GM15510 (cell line): Measurements from ENCODE around the gene KRTAP1-1.
"Not testable (repeated sequence)": the region's sequence is repeated elsewhere in the genome, so short reads cannot be mapped to it uniquely, and the experiment has no call there.

ENCODE experiments used
- POLR2A ChIP-seq: IDR thresholded peaks from 3 replicates; pipeline ENCODE4 v1.6.1; 2011; ENCODE audit warnings: borderline replicate concordance; ENCODE audit not compliant: insufficient read length; ENCODE audit errors: extremely low read depth

The KRTAP1-1 gene

DNA sequence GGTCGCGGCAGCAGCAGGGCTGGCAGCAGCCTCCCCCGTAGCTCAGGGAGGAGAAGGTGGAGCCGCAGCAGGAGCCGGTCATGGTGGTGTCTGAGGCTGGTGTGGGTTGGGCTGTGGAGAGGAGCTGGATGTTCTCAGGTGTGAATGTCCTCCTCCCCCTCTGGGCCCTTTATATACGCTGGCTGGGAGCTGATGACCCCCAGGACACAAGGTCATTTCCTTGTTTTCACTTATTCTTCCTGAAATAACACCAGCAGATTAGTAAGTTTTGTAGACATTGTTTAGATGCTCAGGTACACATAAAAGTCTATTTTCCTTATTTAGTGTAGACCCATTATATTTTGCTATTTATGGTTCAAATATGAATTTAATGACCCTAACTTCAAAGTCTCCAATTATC lies 13.9 kb upstream of the KRTAP1-1 start, which contains the start of gene KRTAP2-2:
Gene KRTAP2-2, minus strand, starts transcription at position 101 of the 400 bp plus-strand sequence. Its CDS starts 19 bp downstream, at position 82.
- TF ChIP-seq POLR2A, result not testable (repeated sequence)

DNA sequence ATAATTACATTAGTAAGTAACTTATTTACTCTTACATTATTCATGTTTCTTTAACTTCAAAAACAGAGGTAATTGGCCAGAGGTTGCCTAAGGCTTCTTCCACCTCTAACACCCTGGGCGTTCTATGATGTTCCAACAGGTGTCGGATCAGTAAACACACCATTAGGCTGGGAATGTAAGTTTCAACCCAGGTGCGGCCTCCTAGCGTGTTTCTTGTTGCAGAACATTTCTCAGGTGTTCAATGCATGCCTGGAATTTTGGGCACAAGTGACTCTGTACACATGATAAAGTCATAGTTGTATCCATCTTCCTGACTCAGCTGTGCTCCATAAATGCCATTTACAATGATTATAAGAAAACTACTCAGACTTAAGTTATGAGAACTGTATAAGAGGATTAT lies 12.8 kb upstream of the KRTAP1-1 start:
- TF ChIP-seq POLR2A, result no peak

DNA sequence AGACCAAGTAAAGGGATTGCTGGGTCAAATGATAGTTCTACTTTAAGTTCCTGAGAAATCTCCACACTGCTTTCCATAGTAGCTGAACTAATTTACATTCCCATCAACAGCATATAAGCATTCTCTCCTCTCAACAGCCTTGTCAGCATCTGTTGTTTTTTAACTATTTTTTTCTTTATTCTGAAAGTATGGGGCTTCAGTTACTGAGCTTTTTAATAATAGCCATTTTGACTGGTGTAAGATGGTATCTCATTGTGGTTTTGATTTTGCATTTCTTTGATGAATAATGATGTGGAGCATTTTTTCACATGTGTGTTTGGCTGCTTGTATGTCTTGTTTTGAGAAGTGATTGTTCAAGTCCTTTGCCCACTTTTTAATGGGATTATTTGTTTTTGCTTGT lies 11.3 kb upstream of the KRTAP1-1 start:
- TF ChIP-seq POLR2A, result no peak

DNA sequence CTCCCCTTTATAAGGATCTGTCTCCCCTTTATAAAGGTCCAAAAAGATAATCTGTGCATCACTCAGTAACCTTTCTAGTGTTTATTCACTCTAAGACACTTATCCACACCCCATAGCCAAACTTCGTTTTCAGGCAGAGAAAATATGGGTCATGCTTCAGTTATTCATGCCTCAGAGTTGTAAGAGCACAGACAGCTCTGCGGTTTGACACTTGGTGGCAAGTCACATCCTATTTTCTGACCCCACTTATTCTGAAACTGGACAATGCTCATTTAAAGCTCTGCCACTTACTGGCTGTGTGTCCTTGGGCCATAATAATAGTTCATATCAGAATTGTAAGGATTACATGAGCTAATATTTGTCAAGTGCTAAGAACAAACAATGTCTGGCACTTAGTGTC lies 7.9 kb upstream of the KRTAP1-1 start:
- no peak for TF ChIP-seq POLR2A

DNA sequence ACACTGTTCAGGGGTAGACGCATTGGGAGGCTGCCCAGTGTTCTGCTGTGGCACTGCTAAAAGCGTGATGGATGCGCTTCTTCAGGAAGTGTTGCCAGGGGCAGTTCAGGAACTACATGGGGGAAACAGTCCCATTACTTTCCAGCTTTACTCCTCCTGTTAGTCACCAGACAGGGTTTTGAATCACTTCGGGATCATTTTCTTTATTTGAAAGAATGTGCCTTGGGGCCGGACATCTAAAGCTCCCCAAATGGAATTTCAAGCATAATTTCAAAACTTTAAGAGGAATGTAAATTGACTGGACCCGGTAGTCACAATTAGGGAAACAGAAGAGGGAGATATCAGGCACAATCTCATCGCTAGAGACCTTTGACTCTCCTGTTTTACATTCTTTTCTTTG lies 7.2 kb upstream of the KRTAP1-1 start:
- no peak for TF ChIP-seq POLR2A

DNA sequence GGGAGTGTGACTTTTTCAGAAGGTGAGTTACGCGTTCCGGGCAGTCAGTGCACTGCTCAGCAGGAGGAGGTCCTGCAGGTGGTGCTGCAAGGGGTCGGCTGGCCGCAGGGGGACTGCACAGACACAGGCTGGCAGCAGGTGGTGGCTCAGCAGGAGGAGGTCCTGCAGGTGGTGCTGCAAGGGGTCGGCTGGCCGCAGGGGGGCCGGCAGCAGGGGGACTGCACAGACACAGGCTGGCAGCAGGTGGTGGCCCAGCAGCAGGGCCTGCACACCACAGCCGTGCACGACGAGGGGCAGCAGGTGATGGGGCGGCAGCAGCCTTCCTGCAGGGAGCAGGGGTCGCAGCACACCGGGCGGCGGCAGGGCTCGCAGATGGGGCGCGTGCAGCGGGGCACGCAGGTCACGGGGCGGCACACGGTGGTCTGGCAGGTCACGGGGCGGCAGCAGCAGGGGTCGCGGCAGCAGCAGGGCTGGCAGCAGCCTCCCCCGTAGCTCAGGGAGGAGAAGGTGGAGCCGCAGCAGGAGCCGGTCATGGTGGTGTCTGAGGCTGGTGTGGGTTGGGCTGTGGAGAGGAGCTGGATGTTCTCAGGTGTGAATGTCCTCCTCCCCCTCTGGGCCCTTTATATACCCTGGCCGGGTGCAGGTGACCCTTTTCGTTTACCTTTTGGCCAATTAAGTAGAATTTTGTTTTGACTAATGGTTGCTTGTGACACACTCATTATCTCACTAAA lies 5.7 kb upstream of the KRTAP1-1 start, which contains the start of gene KRTAP2-1:
Gene KRTAP2-1, minus strand, starts transcription at position 582 of the 731 bp plus-strand sequence. Its CDS starts 49 bp downstream, at position 533.
- not testable (repeated sequence) for TF ChIP-seq POLR2A

DNA sequence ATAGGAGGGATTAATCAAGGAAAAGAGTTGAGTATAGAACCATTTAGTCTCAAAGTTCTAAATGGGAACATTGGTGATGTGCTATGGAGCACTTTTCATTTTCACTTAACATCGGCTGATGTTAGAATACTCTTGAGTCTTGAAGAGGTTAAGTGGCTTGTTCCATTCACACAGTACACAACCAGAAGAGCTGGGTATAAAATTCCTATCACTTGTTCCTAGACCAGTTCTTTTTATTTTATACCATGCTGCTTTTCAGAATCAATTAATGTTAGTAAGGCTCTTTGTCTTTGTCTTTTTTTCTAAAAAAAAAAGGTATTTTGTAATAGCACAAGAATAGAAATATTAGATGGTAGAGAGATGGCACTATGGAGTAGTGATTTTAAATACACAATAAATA lies 1.7 kb upstream of the KRTAP1-1 start:
- no peak for TF ChIP-seq POLR2A

DNA sequence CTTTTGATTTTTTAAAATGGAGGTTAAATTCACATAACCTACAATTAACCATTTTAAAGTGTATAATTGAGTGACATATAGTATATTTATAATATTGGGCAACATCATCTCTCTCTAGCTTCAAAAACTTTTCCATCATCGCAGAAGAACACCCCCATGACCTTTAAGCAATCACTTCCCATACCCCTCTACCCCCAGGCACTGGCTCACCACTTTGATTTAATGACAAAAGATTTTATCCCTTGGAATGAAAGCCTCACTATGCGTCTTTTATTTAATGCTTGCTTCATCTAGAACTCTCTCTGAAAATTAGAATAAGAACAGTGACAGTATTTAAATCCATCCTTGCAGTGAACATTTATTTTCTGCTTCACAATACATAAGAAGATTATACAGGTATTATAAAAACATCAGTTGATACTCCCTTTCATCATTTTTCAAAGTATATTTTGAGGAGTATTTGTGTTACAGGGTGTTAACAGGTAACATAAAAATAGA lies 3.3 kb downstream of the KRTAP1-1 start:
- TF ChIP-seq POLR2A, result no peak

DNA sequence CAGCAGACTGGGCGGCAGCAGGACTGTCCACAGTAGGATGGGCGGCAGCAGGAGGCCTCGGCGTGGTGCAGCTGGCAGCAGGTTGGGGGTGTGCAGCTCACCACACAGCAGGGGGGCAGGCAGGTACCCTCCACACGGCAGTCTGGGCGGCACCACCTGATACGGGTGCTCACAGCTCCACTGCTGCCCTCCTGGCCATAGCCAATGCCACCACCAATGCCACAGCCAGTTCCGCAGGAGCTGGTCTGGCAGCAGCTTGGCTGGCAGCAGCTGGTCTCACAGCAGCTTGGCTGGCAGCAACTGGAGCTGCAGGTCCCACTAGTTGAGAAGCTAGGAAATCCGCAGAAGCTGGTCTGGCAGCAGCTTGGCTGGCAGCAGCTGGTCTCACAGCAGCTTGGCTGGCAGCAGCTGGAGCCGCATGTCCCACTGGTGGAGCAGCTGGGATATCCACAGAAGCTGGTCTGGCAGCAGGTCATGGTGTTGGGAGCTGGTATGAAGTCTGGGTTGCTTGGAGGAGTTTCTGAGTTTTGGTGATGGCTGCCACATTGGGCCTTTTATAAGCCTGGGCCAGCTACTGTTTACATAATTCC lies 6.8 kb downstream of the KRTAP1-1 start, which contains the start of gene KRTAP1-3:
Gene KRTAP1-3, minus strand, starts transcription at position 529 of the 590 bp plus-strand sequence. Its CDS starts 53 bp downstream, at position 476.
- TF ChIP-seq POLR2A, result not testable (repeated sequence)

DNA sequence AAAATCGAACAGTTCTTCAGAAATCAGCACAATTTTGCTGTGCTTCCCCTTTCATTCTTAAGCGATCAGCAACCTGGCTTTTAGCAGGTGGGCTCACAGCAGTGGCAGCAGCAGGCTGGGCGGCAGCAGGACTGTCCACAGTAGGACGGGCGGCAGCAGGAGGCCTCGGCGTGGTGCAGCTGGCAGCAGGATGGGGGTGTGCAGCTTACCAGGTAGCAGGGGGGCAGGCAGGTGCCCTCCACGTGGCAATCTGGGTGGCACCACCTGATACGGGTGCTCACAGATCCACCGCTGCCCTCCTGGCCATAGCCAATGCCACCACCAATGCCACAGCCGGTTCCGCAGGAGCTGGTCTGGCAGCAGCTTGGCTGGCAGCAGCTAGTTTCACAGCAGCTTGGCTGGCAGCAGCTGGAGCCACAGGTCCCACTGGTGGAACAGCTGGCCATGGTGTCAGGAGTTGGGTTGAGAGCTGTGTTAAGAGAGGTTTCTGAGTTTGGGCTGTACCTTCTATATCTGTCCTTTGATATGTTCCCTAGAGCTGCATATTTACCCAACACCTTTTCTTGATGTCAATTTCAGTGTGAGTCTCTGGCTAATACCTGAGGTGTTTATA lies 11.5 kb downstream of the KRTAP1-1 start, which contains the start of gene KRTAP1-4:
Gene KRTAP1-4, minus strand, starts transcription at position 563 of the 613 bp plus-strand sequence. Its CDS starts 117 bp downstream, at position 446.
- TF ChIP-seq POLR2A, result no peak

DNA sequence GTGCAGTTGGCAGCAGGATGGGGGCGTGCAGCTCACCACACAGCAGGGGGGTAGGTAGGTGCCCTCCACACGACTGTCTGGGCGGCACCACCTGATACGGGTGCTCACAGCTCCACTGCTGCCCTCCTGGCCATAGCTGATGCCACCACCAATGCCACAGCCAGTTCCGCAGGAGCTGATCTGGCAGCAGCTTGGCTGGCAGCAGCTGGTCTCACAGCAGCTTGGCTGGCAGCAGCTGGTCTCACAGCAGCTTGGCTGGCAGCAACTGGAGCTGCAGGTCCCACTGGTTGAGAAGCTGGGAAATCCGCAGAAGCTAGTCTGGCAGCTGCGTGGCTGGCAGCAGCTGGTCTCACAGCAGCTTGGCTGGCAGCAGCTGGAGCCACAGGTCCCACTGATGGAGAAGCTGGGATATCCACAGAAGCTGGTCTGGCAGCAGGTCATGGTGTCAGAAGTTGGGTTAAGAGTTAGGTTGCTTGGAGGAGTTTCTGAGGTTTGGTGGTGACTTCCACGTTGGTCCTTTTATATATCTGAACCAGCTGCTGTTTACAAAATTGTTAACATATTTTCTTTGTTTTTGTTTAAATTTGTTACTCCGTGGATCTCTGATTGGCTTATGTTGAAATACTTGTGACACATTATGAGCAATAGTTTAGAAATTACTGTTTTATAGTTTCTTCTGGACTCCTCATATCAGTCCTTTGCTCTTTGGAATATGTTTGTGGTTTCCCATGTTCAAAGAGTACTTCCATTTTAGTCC lies 14.4 kb downstream of the KRTAP1-1 start, which contains the start of gene KRTAP1-5:
Gene KRTAP1-5, minus strand, starts transcription at position 494 of the 757 bp plus-strand sequence. Its CDS starts 53 bp downstream, at position 441.
- no peak for TF ChIP-seq POLR2A

DNA sequence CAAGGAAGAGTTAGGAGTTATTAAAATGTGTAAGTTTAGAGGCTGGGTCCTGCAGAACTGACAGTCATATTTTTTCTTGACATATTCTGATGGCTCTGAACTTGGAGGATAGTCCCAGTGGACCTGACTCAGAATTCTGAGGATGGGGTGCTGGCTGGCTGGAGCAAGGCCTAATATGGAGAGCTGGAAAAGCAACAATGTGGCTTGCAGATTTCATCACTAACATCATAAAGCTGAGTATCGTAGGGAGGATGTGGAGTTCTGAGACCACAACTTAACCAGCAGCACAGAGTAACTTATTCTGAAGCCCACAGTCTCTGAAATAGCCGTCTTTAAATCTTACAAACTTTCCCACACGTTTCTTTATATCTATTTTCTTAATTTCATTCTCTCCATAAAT lies 16.6 kb downstream of the KRTAP1-1 start:
- TF ChIP-seq POLR2A, result no peak

DNA sequence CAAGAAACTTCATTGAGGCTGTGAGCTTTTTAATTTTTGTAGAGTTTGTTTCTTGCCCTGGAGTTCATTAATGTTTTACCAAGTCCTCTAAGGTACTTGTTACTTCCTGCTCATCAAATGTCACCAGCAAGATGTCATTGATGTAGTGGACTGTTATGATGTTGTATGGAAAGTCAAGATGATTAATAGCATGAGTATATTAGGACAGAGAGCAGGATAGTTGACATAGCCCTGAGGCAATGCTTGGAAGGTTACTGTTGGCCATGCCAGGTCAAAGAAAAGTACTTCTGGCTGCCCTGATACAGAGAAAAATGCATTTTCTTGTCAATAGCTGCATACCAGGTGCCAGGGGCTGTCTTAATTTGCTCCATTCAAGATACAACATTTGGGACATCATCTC lies 20.9 kb downstream of the KRTAP1-1 start:
- TF ChIP-seq POLR2A, result no peak

DNA sequence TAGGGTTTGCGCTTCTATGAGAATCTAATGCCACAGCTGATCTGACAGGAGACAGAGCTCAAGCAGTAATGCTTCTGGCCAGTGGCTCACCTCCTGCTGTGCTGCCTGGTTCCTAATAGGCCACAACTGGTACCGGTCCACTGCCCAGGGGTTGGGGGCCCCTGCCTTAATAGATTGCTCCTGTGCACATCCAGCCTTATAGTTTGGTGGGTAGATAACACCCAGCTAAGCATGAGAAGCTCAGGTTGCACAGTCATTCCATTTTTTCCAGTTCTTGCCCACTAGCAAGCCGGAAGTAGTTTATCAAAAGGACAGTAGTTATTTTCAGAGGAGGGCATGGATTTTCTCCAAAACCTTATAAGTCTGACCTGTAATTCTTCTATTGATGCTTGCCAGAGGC lies 21.8 kb downstream of the KRTAP1-1 start:
- TF ChIP-seq POLR2A, result no peak
